B cell (primary cell): ENCODE data around the gene ZNF680.

Experiments
- EZH2 ChIP-seq: IDR thresholded peaks from 2 replicates; pipeline ENCODE4 v1.6.1; 2012; ENCODE audit warnings: borderline replicate concordance, low read depth, mild to moderate bottlenecking, moderate library complexity, low read length; ENCODE audit not compliant: insufficient read depth, poor library complexity, severe bottlenecking
- TF ChIP-seq, protein P1 (sequence below): fragments of 200-600 bp; IDR thresholded peaks from one replicate; pipeline ENCODE4 v1.8.0; 2022; ENCODE audit warnings: antibody characterized with exemption, mild to moderate bottlenecking

DNA sequence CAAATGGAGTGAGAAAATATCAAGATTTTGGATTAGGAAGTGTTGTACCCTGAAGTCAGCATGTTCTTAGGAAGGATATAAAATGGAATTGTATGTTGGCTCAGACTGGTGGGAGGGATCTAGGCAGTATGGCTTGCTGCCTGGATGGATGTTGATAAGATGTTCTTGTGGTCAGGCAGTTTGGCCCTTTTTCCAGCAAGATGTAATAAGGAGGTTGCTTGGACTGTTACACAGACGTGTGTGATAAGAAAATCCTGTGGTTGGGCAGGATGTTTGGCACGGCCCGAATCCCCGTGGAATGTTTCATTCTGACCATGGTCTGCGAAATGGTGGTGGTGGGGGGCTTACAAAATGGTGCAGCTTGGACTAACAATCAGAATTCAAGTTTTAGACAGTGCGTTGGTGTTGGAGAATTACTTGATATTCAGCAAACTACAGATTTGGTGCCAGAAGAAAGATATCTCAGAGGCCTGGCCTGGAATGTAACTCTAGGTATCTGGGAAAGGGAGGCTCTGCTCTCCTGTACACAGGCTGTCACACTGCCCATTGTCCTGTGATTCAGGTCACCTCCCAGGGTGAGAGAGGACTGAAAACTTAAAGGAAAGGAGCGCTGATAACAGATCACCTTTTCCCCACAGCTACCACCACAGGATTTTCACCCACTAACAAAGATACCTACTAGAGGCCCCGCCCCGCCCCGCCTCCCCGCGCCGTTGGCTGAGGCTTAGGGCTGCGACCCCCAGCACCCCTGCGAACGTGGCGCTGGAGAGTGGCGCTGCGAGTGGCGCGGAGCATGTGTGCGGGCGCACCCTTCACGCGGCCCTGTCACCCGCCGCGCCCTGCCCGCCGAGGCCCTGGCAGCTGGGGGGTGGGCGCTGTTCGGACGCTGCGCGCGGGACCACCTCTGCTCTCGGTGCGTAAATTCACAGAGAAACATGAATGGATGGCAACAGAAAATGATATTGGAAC lies 19.3 kb upstream of the ZNF680 start:
- TF ChIP-seq EZH2, result no peak
- TF ChIP-seq, protein P1, sequence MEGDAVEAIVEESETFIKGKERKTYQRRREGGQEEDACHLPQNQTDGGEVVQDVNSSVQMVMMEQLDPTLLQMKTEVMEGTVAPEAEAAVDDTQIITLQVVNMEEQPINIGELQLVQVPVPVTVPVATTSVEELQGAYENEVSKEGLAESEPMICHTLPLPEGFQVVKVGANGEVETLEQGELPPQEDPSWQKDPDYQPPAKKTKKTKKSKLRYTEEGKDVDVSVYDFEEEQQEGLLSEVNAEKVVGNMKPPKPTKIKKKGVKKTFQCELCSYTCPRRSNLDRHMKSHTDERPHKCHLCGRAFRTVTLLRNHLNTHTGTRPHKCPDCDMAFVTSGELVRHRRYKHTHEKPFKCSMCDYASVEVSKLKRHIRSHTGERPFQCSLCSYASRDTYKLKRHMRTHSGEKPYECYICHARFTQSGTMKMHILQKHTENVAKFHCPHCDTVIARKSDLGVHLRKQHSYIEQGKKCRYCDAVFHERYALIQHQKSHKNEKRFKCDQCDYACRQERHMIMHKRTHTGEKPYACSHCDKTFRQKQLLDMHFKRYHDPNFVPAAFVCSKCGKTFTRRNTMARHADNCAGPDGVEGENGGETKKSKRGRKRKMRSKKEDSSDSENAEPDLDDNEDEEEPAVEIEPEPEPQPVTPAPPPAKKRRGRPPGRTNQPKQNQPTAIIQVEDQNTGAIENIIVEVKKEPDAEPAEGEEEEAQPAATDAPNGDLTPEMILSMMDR, result no peak
